Ishikawa (cell line): Measurements from ENCODE around the gene DSCAML1.

ENCODE experiments used
- CEBPB ChIP-seq: IDR thresholded peaks from 2 replicates; pipeline ENCODE4 v1.6.1; 2012
- EP300 ChIP-seq: IDR thresholded peaks from 2 replicates; pipeline ENCODE4 v1.6.1; 2012; ENCODE audit warnings: borderline replicate concordance
- FOXM1 ChIP-seq: IDR thresholded peaks from 2 replicates; pipeline ENCODE4 v1.6.1; 2012; ENCODE audit warnings: low read depth, borderline replicate concordance
- MAX ChIP-seq: IDR thresholded peaks from 2 replicates; pipeline ENCODE4 v1.6.1; 2012
- RAD21 ChIP-seq: IDR thresholded peaks from 2 replicates; pipeline ENCODE4 v1.6.1; 2012; ENCODE audit warnings: low read depth
- TAF1 ChIP-seq: IDR thresholded peaks from 2 replicates; pipeline ENCODE4 v1.6.1; 2012; ENCODE audit warnings: low read depth, mild to moderate bottlenecking

- no peak for TF ChIP-seq CEBPB
- TF ChIP-seq RAD21, result no peak
- no peak for TF ChIP-seq EP300
- TF ChIP-seq TAF1, result no peak
- no peak for TF ChIP-seq FOXM1
- TF ChIP-seq MAX, result no peak
Measured at GRCh38 chr11:117781627-117782026, 15.4 kb downstream of the DSCAML1 start.
